MCF 10A (cell line): ENCODE measurements around the gene RBM44. TPM values are rescaled to one million over a fixed set of nuclear protein-coding genes. Genes with fewer than 3 reads are reported as not detected.

ENCODE experiments used
- BruUV-seq: library from RNA; stranded (reverse); fragments of 400-500 nt; replicated peaks from 2 replicates; lab custom pipeline; 2021; lab: Mats Ljungman, UMichigan
- CTCF ChIA-PET: fragments of 300-600 bp; sonication (Branson Sonifier 250); formaldehyde crosslinking; extraction: SDS; loops from one replicate; lab custom pipeline; 2021; ENCODE audit warnings: antibody characterized with exemption, inconsistent platforms; lab: Yijun Ruan, JAX
- POLR2A ChIA-PET: fragments of 300-600, 350-650 bp; sonication (Branson Sonifier 250); formaldehyde crosslinking; extraction: SDS; loops from one replicate; lab custom pipeline; 2020; ENCODE audit warnings: antibody characterized with exemption, inconsistent platforms; lab: Yijun Ruan, JAX
- DNase-seq: peaks from one replicate; pipeline ENCODE4 v3.0.0-alpha.2; 2018; ENCODE audit not compliant: unreplicated experiment
- H3K27ac Mint-ChIP-seq: one replicate; pipeline ENCODE4 v1.8.0; 2022; ENCODE audit warnings: mild to moderate bottlenecking, low read depth, mixed read lengths; ENCODE audit not compliant: unreplicated experiment
- H3K27me3 Mint-ChIP-seq: one replicate; pipeline ENCODE4 v1.8.0; 2022; ENCODE audit warnings: mixed read lengths; ENCODE audit not compliant: insufficient read depth, unreplicated experiment
- H3K36me3 Mint-ChIP-seq: one replicate; pipeline ENCODE4 v1.8.0; 2022; ENCODE audit warnings: mild to moderate bottlenecking, moderate library complexity, mixed read lengths; ENCODE audit not compliant: insufficient read depth, unreplicated experiment
- H3K4me1 Mint-ChIP-seq: one replicate; pipeline ENCODE4 v1.8.0; 2022; ENCODE audit warnings: mixed read lengths; ENCODE audit not compliant: insufficient read depth, unreplicated experiment
- H3K4me3 Mint-ChIP-seq: one replicate; pipeline ENCODE4 v1.8.0; 2022; ENCODE audit warnings: mild to moderate bottlenecking, moderate library complexity, mixed read lengths; ENCODE audit not compliant: unreplicated experiment
- H3K9me3 Mint-ChIP-seq: one replicate; pipeline ENCODE4 v1.8.0; 2022; ENCODE audit warnings: mixed read lengths; ENCODE audit not compliant: unreplicated experiment
- intact Hi-C: fragments of 100-400 bp; cut with micrococcal nuclease; formaldehyde crosslinking; loops from 2 replicates; pipeline ENCODE4 v1.14.1; 2022
- total RNA-seq: library from RNA; stranded (reverse); gene quantifications from 2 replicates; pipeline ENCODE4 v1.2.3, GENCODE V29; 2022
- TF ChIP-seq, protein P1 (sequence below): fragments of 200-600 bp; IDR thresholded peaks from one replicate; pipeline ENCODE4 v1.8.0; 2022; ENCODE audit warnings: antibody characterized with exemption, mild to moderate bottlenecking; ENCODE audit not compliant: unreplicated experiment

RBM44 gene
- total RNA-seq, 1 experiment from 2014 or later, result 0.23 TPM

DNA sequence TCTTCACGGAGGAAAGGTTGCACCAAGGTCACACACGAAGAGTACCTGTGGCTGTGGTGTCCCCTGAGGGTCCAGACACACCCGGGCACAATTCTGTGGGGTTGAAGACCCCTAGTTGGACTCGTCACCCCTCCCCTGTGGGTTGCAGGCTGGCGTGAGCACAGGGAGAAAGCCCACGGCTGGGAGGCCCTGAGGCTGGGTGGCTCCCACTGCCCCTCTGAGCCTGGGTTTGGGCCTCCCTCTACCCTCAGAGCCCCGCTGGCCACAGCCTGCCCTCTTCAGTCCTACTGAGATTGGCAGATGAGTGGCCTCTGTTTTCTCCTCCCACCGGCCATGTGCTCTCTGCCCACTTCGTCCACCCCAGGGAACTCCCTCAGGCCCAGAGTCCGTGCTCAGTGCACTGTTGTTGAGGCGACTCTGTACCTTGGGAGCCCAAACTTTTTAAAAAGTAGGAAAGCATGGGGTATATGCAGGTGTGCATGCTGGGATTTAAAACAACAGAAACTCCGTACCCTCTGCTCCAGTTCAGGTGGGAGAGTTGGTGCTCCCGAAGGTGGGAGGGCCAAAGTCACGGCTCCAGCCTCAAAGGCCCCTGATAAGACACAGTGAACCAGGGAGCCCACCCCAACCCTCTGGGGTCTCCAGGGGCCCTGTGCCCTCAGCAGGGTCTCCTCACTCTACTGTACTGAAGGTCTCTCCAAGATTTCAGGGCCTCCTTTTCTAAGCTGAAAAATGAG, 79.9 kb downstream of the RBM44 start:
- peak overlapping the region; percentile 19 for H3K4me3 Mint-ChIP-seq
- peak overlapping the region; percentile 96 for H3K27ac Mint-ChIP-seq
- DNase-seq, result peak; percentile 65
- CTCF ChIA-PET, result no interaction called here
- H3K9me3 Mint-ChIP-seq, result no peaks in the 10 kb centered on the region
- intact Hi-C loops, result no loop called here
- no peaks in the 10 kb centered on the region for H3K27me3 Mint-ChIP-seq
- H3K36me3 Mint-ChIP-seq, result no peaks in the 10 kb centered on the region
- TF ChIP-seq, protein P1, sequence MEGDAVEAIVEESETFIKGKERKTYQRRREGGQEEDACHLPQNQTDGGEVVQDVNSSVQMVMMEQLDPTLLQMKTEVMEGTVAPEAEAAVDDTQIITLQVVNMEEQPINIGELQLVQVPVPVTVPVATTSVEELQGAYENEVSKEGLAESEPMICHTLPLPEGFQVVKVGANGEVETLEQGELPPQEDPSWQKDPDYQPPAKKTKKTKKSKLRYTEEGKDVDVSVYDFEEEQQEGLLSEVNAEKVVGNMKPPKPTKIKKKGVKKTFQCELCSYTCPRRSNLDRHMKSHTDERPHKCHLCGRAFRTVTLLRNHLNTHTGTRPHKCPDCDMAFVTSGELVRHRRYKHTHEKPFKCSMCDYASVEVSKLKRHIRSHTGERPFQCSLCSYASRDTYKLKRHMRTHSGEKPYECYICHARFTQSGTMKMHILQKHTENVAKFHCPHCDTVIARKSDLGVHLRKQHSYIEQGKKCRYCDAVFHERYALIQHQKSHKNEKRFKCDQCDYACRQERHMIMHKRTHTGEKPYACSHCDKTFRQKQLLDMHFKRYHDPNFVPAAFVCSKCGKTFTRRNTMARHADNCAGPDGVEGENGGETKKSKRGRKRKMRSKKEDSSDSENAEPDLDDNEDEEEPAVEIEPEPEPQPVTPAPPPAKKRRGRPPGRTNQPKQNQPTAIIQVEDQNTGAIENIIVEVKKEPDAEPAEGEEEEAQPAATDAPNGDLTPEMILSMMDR, result no peak
- BruUV-seq, result no TSS peak
- POLR2A ChIA-PET, result interaction anchor here (0.9 to 1.3 kb wide), 3 partner anchors 18 to 155 kb away, joined by 5 read pairs; no protein-coding TSS in a partner anchor
- peaks cover 45% of the 10 kb centered on the region for H3K4me1 Mint-ChIP-seq

DNA sequence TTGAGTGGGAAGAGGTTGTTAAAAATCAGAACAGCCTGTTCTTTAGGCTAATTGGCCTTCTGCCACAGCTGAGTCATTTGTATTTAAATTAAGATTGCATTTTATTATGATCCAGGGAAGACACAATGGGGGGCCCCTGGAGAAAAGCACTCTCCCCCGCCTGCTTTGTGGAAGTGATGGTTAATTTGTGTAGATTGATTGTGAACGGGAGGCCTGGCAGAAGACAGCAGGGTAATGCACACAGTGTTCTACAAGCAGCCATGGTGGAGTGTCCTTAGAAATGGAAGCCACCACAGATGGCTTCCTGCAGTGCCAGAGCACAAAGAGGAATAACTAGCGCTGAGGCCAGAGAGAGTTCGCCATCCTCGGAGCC, 80.5 kb downstream of the RBM44 start:
- POLR2A ChIA-PET, result interaction anchor here (0.5 to 1.3 kb wide), 4 partner anchors 14 to 155 kb away, joined by 3 to 5 read pairs (median 5); no protein-coding TSS in a partner anchor
- Mint-ChIP-seq H3K4me1 (peaks cover 40% of the 10 kb centered on the region), H3K27ac (peak overlapping the region; percentile 96), H3K4me3 (peak overlapping the region; percentile 19), H3K27me3 (no peaks in the 10 kb centered on the region), H3K36me3 (no peaks in the 10 kb centered on the region), H3K9me3 (no peaks in the 10 kb centered on the region)
- peak; percentile 82 for DNase-seq
- intact Hi-C loops, result no loop called here
- TF ChIP-seq, protein P1, result no peak
- CTCF ChIA-PET, result no interaction called here
- no TSS peak for BruUV-seq

DNA sequence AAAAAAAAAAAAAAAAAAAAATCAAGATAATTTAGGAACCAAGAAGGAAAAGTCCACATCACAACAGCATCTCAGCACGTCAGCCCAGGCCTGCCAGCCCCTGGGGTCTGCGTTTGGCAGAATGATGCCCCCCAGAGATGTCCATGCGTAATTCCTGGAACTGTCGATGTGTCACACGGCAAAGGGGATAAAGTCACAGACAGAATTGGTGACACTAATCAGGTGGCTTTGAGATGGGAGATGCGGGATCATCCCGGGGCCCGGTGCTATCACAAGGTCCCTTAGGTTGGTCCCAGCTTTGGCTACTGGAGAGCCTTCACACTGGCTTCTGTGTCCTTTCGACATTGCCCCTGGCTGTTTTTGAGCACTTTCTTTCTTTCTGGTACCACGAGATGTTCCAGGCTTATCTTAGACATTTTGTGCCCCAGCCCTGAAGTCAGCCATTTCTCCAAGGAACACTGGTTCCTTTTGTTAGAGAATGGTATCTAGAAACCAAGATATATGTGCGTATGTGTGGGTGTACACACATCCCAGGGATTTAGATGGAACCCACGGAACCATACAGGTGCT, 81.5 kb downstream of the RBM44 start:
- no peak overlapping the region for H3K27ac Mint-ChIP-seq
- TF ChIP-seq, protein P1, result no peak
- H3K9me3 Mint-ChIP-seq, result no peaks in the 10 kb centered on the region
- no TSS peak for BruUV-seq
- ChIA-PET POLR2A (no interaction called here), CTCF (no interaction called here)
- no peak for DNase-seq
- no peak overlapping the region for H3K4me3 Mint-ChIP-seq
- no peaks in the 10 kb centered on the region for H3K36me3 Mint-ChIP-seq
- intact Hi-C loops, result no loop called here
- peaks cover 30% of the 10 kb centered on the region for H3K4me1 Mint-ChIP-seq
- no peaks in the 10 kb centered on the region for H3K27me3 Mint-ChIP-seq

DNA sequence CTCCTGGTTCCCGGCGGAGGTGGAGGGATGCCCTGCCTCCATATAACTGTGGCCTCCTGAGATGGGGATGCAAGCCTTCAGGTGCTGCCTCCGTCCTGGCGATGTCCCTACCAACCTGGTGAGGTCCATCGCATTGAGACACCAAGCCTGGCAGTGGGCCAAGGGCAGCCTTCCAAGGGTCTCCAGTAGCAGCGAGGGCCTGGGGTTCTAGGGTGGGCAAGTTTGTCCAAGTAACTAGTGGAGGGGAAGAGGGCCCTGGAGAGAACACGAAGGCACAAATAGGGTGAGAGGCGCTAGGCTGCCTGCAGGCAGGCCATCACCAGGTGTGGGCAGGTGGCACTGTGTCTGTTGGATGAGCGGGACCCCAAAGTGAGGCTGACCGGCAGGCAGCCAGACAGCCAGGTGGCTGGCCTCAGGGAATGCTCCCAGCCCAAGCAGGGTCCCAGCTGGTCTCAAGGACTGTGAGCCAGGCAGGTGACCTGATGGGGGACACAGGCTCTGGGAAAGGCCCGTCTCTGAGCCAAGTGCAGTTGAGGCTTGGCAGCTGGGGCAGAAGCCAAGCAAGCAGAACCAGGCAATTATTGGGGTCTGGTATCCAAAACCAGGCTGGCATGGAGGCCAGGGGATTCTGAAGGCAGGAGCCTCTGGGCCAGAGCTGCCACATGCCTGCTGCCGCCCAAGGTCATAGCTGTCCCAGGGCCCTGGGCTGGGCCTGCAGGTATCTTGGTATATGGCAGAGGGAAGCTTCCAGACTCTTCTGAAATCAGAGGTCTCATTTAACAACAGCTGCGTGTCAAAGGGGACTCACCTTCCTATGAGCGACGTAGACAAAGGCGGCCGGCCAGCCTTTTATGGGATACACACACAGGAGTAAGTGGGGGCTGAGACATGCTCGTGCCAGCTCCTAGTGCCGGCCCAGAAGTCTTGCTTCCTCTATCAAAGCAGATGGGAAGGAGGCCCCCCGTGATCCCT, 84.2 kb downstream of the RBM44 start:
- intact Hi-C loops, result no loop called here
- Mint-ChIP-seq H3K4me3 (no peak overlapping the region), H3K27me3 (no peaks in the 10 kb centered on the region), H3K36me3 (no peaks in the 10 kb centered on the region), H3K27ac (no peak overlapping the region), H3K9me3 (no peaks in the 10 kb centered on the region), H3K4me1 (peaks cover 17% of the 10 kb centered on the region)
- TF ChIP-seq, protein P1, result no peak
- no TSS peak for BruUV-seq
- ChIA-PET POLR2A (interaction anchor here (0.6 kb wide), 2 partner anchors 13 to 25 kb away, joined by 3 to 4 read pairs; no protein-coding TSS in a partner anchor), CTCF (no interaction called here)
- DNase-seq, result no peak
